Measurements from ENCODE around the gene NEMF. TPM values are rescaled to one million over a fixed set of nuclear protein-coding genes. Genes with fewer than 3 reads are reported as not detected.
"Not testable (repeated sequence)": the region's sequence is repeated elsewhere in the genome, so short reads cannot be mapped to it uniquely, and the experiment has no call there.

The NEMF gene
- polyA plus RNA-seq, 1 experiment: 12.6 TPM

- H3K36me3 ChIP-seq (ENCODE audit: control insufficient read depth, insufficient read depth, low read length): peaks cover 23% of the 10 kb centered on the region
- CTCF ChIA-PET: interaction anchor here (0.8 kb wide), 1 partner anchor 32 kb away, joined by 3 read pairs; no protein-coding TSS in a partner anchor
- POLR2A ChIA-PET: no interaction called here
Observed at GRCh38 chr14:49786315-49786714, 66.3 kb downstream of the NEMF start.

GRCh38 chr14:49783394-49784014 is 69.1 kb downstream of the NEMF start:
- CTCF ChIA-PET: interaction anchor here (1.5 kb wide), 2 partner anchors 16 to 163 kb away, joined by 3 to 5 read pairs; partner anchors contain the start of genes KLHDC2, MGAT2 and RPL36AL
- peaks cover 20% of the 10 kb centered on the region for H3K36me3 ChIP-seq (ENCODE audit: control insufficient read depth, insufficient read depth, low read length)
- no peak for DNase-seq (ENCODE audit: low read depth)
- H3K4me3 ChIP-seq (ENCODE audit: low read depth, low read length): no peak overlapping the region
- TF ChIP-seq CTCF (IDR thresholded peaks at IDR 0.05; ENCODE audit: insufficient read depth, low read depth, low read length): no peak
- no peaks in the 10 kb centered on the region for H3K27me3 ChIP-seq (ENCODE audit: control insufficient read depth, insufficient read depth, low read length)
- POLR2A ChIA-PET: no interaction called here

More at GRCh38 chr14:49786315-49786714, 66.3 kb downstream of the NEMF start:
- Histone ChIP-seq H3K4me3 (ENCODE audit: low read depth, low read length) (no peak overlapping the region), H3K27me3 (ENCODE audit: control insufficient read depth, insufficient read depth, low read length) (no peaks in the 10 kb centered on the region)
- no peak for DNase-seq (ENCODE audit: low read depth)
- no peak for TF ChIP-seq CTCF (IDR thresholded peaks at IDR 0.05; ENCODE audit: insufficient read depth, low read depth, low read length)

GRCh38 chr14:49781040-49781439 is 71.5 kb downstream of the NEMF start:
- DNase-seq (ENCODE audit: low read depth); H3K4me3 ChIP-seq (ENCODE audit: low read depth, low read length); H3K27me3 ChIP-seq (ENCODE audit: control insufficient read depth, insufficient read depth, low read length): not testable (repeated sequence)
- POLR2A ChIA-PET: interaction anchor here (0.6 to 0.7 kb wide), 2 partner anchors 38 to 66 kb away, joined by 3 to 24 read pairs; no protein-coding TSS in a partner anchor
- peaks cover 19% of the 10 kb centered on the region for H3K36me3 ChIP-seq (ENCODE audit: control insufficient read depth, insufficient read depth, low read length)
- CTCF ChIA-PET: interaction anchor here (0.7 to 1.4 kb wide), 5 partner anchors 9 to 147 kb away, joined by 3 read pairs; partner anchors contain the start of gene KLHDC2

- H3K4me3 ChIP-seq (ENCODE audit: low read depth, low read length): no peak overlapping the region
- no peak for TF ChIP-seq CTCF (IDR thresholded peaks at IDR 0.05; ENCODE audit: insufficient read depth, low read depth, low read length)
- H3K36me3 ChIP-seq (ENCODE audit: control insufficient read depth, insufficient read depth, low read length): peaks cover 17% of the 10 kb centered on the region
- DNase-seq (ENCODE audit: low read depth): no peak
- no peaks in the 10 kb centered on the region for H3K27me3 ChIP-seq (ENCODE audit: control insufficient read depth, insufficient read depth, low read length)
- ChIA-PET POLR2A (no interaction called here), CTCF (no interaction called here)
Observed at GRCh38 chr14:49778421-49778820, 74.2 kb downstream of the NEMF start.

- CTCF ChIA-PET: interaction anchor here (1.2 kb wide), 1 partner anchor 78 kb away, joined by 3 read pairs; the partner anchor contains the start of gene NEMF
- H3K36me3 ChIP-seq (ENCODE audit: control insufficient read depth, insufficient read depth, low read length): peaks cover 5% of the 10 kb centered on the region; the same call in 1 of the 2 replicates
- no peak for DNase-seq (ENCODE audit: low read depth)
Observed at GRCh38 chr14:49774106-49774505, 78.5 kb downstream of the NEMF start.

GRCh38 chr14:49771691-49772090 is 80.9 kb downstream of the NEMF start:
- H3K27me3 ChIP-seq (ENCODE audit: control insufficient read depth, insufficient read depth, low read length); POLR2A ChIA-PET; H3K4me3 ChIP-seq (ENCODE audit: low read depth, low read length); H3K36me3 ChIP-seq (ENCODE audit: control insufficient read depth, insufficient read depth, low read length); DNase-seq (ENCODE audit: low read depth): not testable (repeated sequence)
- CTCF ChIA-PET: interaction anchor here (0.7 to 1.1 kb wide), 2 partner anchors 9 to 48 kb away, joined by 3 read pairs; no protein-coding TSS in a partner anchor

More at GRCh38 chr14:49774106-49774505, 78.5 kb downstream of the NEMF start:
- H3K27me3 ChIP-seq (ENCODE audit: control insufficient read depth, insufficient read depth, low read length): no peaks in the 10 kb centered on the region
- POLR2A ChIA-PET: no interaction called here
- no peak for TF ChIP-seq CTCF (IDR thresholded peaks at IDR 0.05; ENCODE audit: insufficient read depth, low read depth, low read length)
- H3K4me3 ChIP-seq (ENCODE audit: low read depth, low read length): no peak overlapping the region

Measured in BJ (cell line).